Measurements from ENCODE around the gene CEACAM3.
"Not testable (repeated sequence)": the region's sequence is repeated elsewhere in the genome, so short reads cannot be mapped to it uniquely, and the experiment has no call there.

The CEACAM3 gene

GRCh38 chr19:41796362-41796761 is at the start of gene CEACAM3:
CEACAM3 (plus strand) TSS chr19:41796587; CDS start chr19:41796678, 91 bp downstream.
- no peak for DNase-seq

- DNase-seq = peak; percentile 23 to 40
Observed at GRCh38 chr19:41746593-41747227, 49.7 kb upstream of the CEACAM3 start.

- DNase-seq = no peak
Observed at GRCh38 chr19:41748012-41748411, 48.4 kb upstream of the CEACAM3 start.

- not testable (repeated sequence) for DNase-seq
Observed at GRCh38 chr19:41750248-41751134, 45.9 kb upstream of the CEACAM3 start.

- DNase-seq = peak; percentile 75 to 78
Observed at GRCh38 chr19:41753159-41753558, 43.2 kb upstream of the CEACAM3 start.

- DNase-seq = peak; percentile 69 to 73
Observed at GRCh38 chr19:41753936-41754529, 42.4 kb upstream of the CEACAM3 start.

GRCh38 chr19:41755328-41755913 is 41.0 kb upstream of the CEACAM3 start, which contains the start of gene CEACAM6:
CEACAM6 (plus strand) TSS chr19:41755530; CDS start chr19:41755639, 109 bp downstream.
- no peak for DNase-seq

- no peak for DNase-seq
Observed at GRCh38 chr19:41758846-41759245, 37.5 kb upstream of the CEACAM3 start.

GRCh38 chr19:41767115-41767514 is 29.3 kb upstream of the CEACAM3 start:
- DNase-seq = no peak

GRCh38 chr19:41768105-41768504 is 28.3 kb upstream of the CEACAM3 start:
- DNase-seq = not testable (repeated sequence)

- no peak for DNase-seq
Observed at GRCh38 chr19:41769608-41770007, 26.8 kb upstream of the CEACAM3 start.

- no peak for DNase-seq
Observed at GRCh38 chr19:41771410-41771809, 25.0 kb upstream of the CEACAM3 start.

- peak; percentile 44 to 57 for DNase-seq
Observed at GRCh38 chr19:41774515-41774980, 21.8 kb upstream of the CEACAM3 start.

- no peak for DNase-seq
Observed at GRCh38 chr19:41776700-41777099, 19.7 kb upstream of the CEACAM3 start.

GRCh38 chr19:41783612-41784011 is 12.8 kb upstream of the CEACAM3 start:
- no peak for DNase-seq

- DNase-seq = no peak
Observed at GRCh38 chr19:41784312-41784711, 12.1 kb upstream of the CEACAM3 start.

- DNase-seq = no peak
Observed at GRCh38 chr19:41784743-41785142, 11.6 kb upstream of the CEACAM3 start.

GRCh38 chr19:41785653-41786052 is 10.7 kb upstream of the CEACAM3 start:
- peak; percentile 61 to 63 for DNase-seq

- no peak for DNase-seq
Observed at GRCh38 chr19:41787055-41787454, 9.3 kb upstream of the CEACAM3 start.

GRCh38 chr19:41788518-41788917 is 7.9 kb upstream of the CEACAM3 start:
- DNase-seq = not testable (repeated sequence)

- DNase-seq = not testable (repeated sequence)
Observed at GRCh38 chr19:41789053-41789452, 7.3 kb upstream of the CEACAM3 start.

GRCh38 chr19:41792513-41793413 is 3.6 kb upstream of the CEACAM3 start:
- DNase-seq = peak; percentile 35 to 40
